K562 treated with DMSO at 1 percent for 48 hours (cell line): ENCODE results near the gene NHLH1. TPM values are rescaled to one million over a fixed set of nuclear protein-coding genes. Genes with fewer than 3 reads are reported as not detected.

Experiments used
- total RNA-seq: library from RNA; unstranded; fragments of 300-600 nt; gene quantifications from 2 replicates; pipeline ENCODE4 v1.2.3, GENCODE V29; 2022; ENCODE audit warnings: low replicate concordance; ENCODE audit errors: extremely low read depth

The NHLH1 gene
- total RNA-seq: not detected in 2 replicates

GRCh38 chr1:160366731-160367515 lies at the start of gene NHLH1:
Gene NHLH1, plus strand, starts transcription at chr1:160367071. Its CDS starts 3,661 bp downstream, at chr1:160370732.

GRCh38 chr1:160342953-160343869 lies 23.7 kb upstream of the NHLH1 start, which contains the start of the genes COPA and NCSTN:
Gene COPA, minus strand, starts transcription at chr1:160343250. Its CDS starts 80 bp downstream, at chr1:160343170.
Gene NCSTN, plus strand, starts transcription at chr1:160343383. Its CDS starts 14 bp downstream, at chr1:160343397.

GRCh38 chr1:160400223-160400645 lies 33.4 kb downstream of the NHLH1 start, which contains the start of gene VANGL2:
Gene VANGL2, plus strand, starts transcription at chr1:160400564. Its CDS starts 15,274 bp downstream, at chr1:160415838.

Other genes starting within 250 kb of the NHLH1 start
- gene ATP1A4, start 215.5 kb upstream of the NHLH1 start, total RNA-seq: not detected in 2 replicates
- not detected in 2 replicates for gene CASQ1, start 176.5 kb upstream of the NHLH1 start, total RNA-seq
- not detected in 2 replicates for gene PEA15, start 161.7 kb upstream of the NHLH1 start, total RNA-seq
- gene DCAF8, start 104.5 kb upstream of the NHLH1 start, total RNA-seq: not detected in 2 replicates
- gene PEX19, start 81.9 kb upstream of the NHLH1 start, total RNA-seq: not detected in 2 replicates
- gene COPA, start 23.8 kb upstream of the NHLH1 start, total RNA-seq: 244 TPM in 1 of 2 replicates, not detected in the other
- gene NCSTN, start 23.7 kb upstream of the NHLH1 start, total RNA-seq: not detected in 2 replicates
- not detected in 2 replicates for gene VANGL2, start 33.5 kb downstream of the NHLH1 start, total RNA-seq
- gene SLAMF6, start 156.2 kb downstream of the NHLH1 start, total RNA-seq: not detected in 2 replicates
- not detected in 2 replicates for gene CD84, start 212.4 kb downstream of the NHLH1 start, total RNA-seq